Caco-2 (cell line): Measurements from ENCODE around the gene OLFML2A. TPM values are rescaled to one million over a fixed set of nuclear protein-coding genes. Genes with fewer than 3 reads are reported as not detected.

ENCODE experiments used
- BruUV-seq: library from RNA; stranded (reverse); fragments of 400-500 nt; replicated peaks from 2 replicates; lab custom pipeline; 2021; lab: Mats Ljungman, UMichigan
- CTCF ChIA-PET: fragments of 300-600 bp; sonication (Branson Sonifier 250); formaldehyde crosslinking; loops from one replicate; lab custom pipeline; 2022; ENCODE audit warnings: antibody characterized with exemption; lab: Charles Lee
- POLR2A ChIA-PET: fragments of 300-600 bp; sonication (Branson Sonifier 250); formaldehyde crosslinking; loops from one replicate; lab custom pipeline; 2022; ENCODE audit warnings: antibody characterized with exemption; lab: Charles Lee
- DNase-seq, 2 experiments: peaks; one replicate each; pipeline versions ENCODE4 v3.0.0 to v3.0.0-alpha.2; 2020 to 2022
- H3K27me3 ChIP-seq: replicated peaks from 2 replicates; pipeline ENCODE4 v1.6.0; 2011; ENCODE audit warnings: low read length; ENCODE audit not compliant: control insufficient read depth, insufficient read depth
- H3K36me3 ChIP-seq: 2 replicates; pipeline ENCODE4 v1.5.1; 2011; ENCODE audit warnings: low read length; ENCODE audit not compliant: control insufficient read depth, insufficient read depth
- H3K4me1 ChIP-seq: fragments of 250-450 bp; sonication (Bioruptor Pico); 2 replicates; pipeline ENCODE4 v1.5.1; 2020; ENCODE audit warnings: mild to moderate bottlenecking
- H3K4me3 ChIP-seq: 2 replicates; pipeline ENCODE4 v1.5.1; 2011; ENCODE audit warnings: low read depth, mild to moderate bottlenecking, control low read depth, low read length
- H3K9me3 ChIP-seq: fragments of 250-450 bp; sonication (Bioruptor Pico); 2 replicates; pipeline ENCODE4 v1.5.1; 2020; ENCODE audit warnings: mild to moderate bottlenecking, moderate library complexity
- H3K27ac Mint-ChIP-seq: one replicate; pipeline ENCODE4 v1.8.0; 2022; ENCODE audit warnings: mixed read lengths; ENCODE audit not compliant: unreplicated experiment
- H3K27me3 Mint-ChIP-seq: one replicate; pipeline ENCODE4 v1.8.0; 2022; ENCODE audit warnings: mixed read lengths; ENCODE audit not compliant: insufficient read depth, unreplicated experiment
- H3K36me3 Mint-ChIP-seq: one replicate; pipeline ENCODE4 v1.8.0; 2022; ENCODE audit warnings: mild to moderate bottlenecking, mixed read lengths; ENCODE audit not compliant: insufficient read depth, unreplicated experiment
- H3K4me1 Mint-ChIP-seq: one replicate; pipeline ENCODE4 v1.8.0; 2022; ENCODE audit warnings: low read depth, mixed read lengths; ENCODE audit not compliant: unreplicated experiment
- H3K4me3 Mint-ChIP-seq: one replicate; pipeline ENCODE4 v1.8.0; 2022; ENCODE audit warnings: mild to moderate bottlenecking, moderate library complexity, mixed read lengths; ENCODE audit not compliant: unreplicated experiment
- H3K9me3 Mint-ChIP-seq: one replicate; pipeline ENCODE4 v1.8.0; 2022; ENCODE audit warnings: mixed read lengths; ENCODE audit not compliant: unreplicated experiment
- intact Hi-C: fragments of 100-400 bp; cut with micrococcal nuclease; formaldehyde crosslinking; loops from one replicate; pipeline ENCODE4 v1.10.0; 2022; ENCODE audit not compliant: unreplicated experiment
- total RNA-seq: library from RNA; stranded (reverse); gene quantifications from 2 replicates; pipeline ENCODE4 v1.2.3, GENCODE V29; 2022
- TF ChIP-seq, protein P1 (sequence below), 2 experiments: fragments of 200-600 bp in 1 of 2; IDR thresholded peaks; 1 replicate in 1 of 2; 2 replicates in 1 of 2; pipeline versions ENCODE4 v1.5.1 to v1.8.0; 2011 to 2022; ENCODE audit warnings: antibody characterized with exemption in 1 of 2, control low read depth in 1 of 2, inconsistent platforms in 1 of 2, low read depth in 1 of 2, low read length in 1 of 2, mild to moderate bottlenecking in 1 of 2, moderate library complexity in 1 of 2; ENCODE audit not compliant: insufficient read depth in 1 of 2, severe bottlenecking in 1 of 2, unreplicated experiment in 1 of 2

Gene OLFML2A
- total RNA-seq, 1 experiment from 2014 or later, result 1.1 TPM

DNA sequence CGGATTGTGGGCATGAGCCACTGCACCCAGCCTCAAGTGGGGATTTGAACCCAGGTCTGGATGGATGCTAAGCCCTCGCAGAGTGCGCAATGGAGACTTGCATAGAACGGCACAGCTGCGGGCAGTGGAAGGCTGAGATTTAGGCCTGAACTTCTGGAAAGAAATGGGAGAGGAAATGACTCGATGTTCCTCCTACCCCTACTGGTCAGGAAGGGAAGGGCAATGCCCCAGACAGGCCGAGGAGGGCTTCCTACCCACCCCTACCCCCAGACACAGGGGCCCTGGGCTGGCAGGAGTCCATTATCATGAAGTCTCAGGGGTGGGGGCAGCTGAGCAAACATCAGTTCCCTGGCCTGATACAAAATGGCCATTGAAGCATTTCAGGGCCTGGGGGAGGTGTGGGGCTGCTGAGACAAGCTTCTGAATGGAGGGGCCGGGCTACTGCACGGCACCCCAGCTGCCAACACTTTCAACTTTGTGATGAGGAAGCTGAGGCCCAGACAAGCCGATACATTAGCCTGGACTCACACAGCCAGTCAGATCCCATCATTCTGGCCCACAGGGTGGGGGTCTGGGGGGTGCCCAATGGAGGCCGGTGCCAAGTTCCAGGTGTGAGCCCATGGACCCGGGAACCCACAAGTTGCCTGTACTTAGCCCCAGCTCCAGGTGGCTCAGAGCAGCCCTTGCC lies 62.8 kb downstream of the OLFML2A start:
- TF ChIP-seq, protein P1, sequence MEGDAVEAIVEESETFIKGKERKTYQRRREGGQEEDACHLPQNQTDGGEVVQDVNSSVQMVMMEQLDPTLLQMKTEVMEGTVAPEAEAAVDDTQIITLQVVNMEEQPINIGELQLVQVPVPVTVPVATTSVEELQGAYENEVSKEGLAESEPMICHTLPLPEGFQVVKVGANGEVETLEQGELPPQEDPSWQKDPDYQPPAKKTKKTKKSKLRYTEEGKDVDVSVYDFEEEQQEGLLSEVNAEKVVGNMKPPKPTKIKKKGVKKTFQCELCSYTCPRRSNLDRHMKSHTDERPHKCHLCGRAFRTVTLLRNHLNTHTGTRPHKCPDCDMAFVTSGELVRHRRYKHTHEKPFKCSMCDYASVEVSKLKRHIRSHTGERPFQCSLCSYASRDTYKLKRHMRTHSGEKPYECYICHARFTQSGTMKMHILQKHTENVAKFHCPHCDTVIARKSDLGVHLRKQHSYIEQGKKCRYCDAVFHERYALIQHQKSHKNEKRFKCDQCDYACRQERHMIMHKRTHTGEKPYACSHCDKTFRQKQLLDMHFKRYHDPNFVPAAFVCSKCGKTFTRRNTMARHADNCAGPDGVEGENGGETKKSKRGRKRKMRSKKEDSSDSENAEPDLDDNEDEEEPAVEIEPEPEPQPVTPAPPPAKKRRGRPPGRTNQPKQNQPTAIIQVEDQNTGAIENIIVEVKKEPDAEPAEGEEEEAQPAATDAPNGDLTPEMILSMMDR (IDR thresholded peaks at IDR 0.05; ENCODE audit: insufficient read depth in 1 of 2, low read depth in 1 of 2, low read length in 1 of 2, severe bottlenecking in 1 of 2, unreplicated experiment in 1 of 2), result peak; percentile 34 to 57
- CTCF ChIA-PET, result interaction anchor here (0.9 to 2.7 kb wide), 5 partner anchors 13 to 68 kb away, joined by 3 to 17 read pairs (median 4); partner anchors contain the start of genes OLFML2A and WDR38
- peak; percentile 42 for DNase-seq
- Mint-ChIP-seq H3K4me3 (no peak overlapping the region), H3K27ac (peak overlapping the region; percentile 51), H3K9me3 (no peaks in the 10 kb centered on the region), H3K4me1 (no peaks in the 10 kb centered on the region), H3K27me3 (no peaks in the 10 kb centered on the region), H3K36me3 (no peaks in the 10 kb centered on the region)
- no TSS peak for BruUV-seq
- no peaks in the 10 kb centered on the region for H3K36me3 ChIP-seq
- no peaks in the 10 kb centered on the region for H3K9me3 ChIP-seq
- no peak overlapping the region for H3K4me3 ChIP-seq
- 0 out of 2 replicates have a peak, but pooled peaks cover 3% of the 10 kb centered on the region for H3K4me1 ChIP-seq
- H3K27me3 ChIP-seq, result no peaks in the 10 kb centered on the region
- intact Hi-C loops, result no loop called here
- POLR2A ChIA-PET, result no interaction called here

DNA sequence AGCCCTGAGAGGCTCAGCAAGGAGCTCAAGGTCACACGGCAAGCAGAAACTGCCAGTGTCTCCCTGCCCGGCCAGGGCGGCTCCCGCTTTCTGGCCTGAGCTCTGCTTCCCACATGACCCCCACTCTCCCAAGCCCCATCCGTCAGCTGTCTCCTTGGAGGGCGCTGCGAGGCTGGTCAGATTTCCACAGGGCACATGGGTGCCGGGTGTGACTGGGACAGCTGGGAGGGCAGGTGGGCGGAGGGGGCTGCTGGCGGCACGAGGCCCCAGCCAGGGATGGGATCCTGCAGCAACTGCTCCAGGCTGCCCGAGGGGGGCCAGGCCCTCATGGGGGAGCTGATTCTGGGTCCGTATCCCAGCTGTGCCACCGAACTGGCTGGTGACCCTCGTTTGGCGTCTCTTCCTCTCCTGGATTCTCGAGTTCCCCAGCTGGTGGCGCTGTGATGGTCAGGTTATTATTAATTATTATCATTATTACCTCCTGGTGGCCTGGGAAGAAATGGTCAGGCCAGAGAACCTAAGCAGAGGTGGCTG lies 63.4 kb downstream of the OLFML2A start:
- Mint-ChIP-seq H3K9me3 (no peaks in the 10 kb centered on the region), H3K4me1 (no peaks in the 10 kb centered on the region), H3K27me3 (no peaks in the 10 kb centered on the region), H3K4me3 (no peak overlapping the region), H3K27ac (no peak overlapping the region), H3K36me3 (no peaks in the 10 kb centered on the region)
- no peaks in the 10 kb centered on the region for H3K4me1 ChIP-seq
- no peak for DNase-seq
- TF ChIP-seq, protein P1 (IDR thresholded peaks at IDR 0.05; ENCODE audit: insufficient read depth in 1 of 2, low read depth in 1 of 2, low read length in 1 of 2, severe bottlenecking in 1 of 2, unreplicated experiment in 1 of 2), result peak; percentile 18
- no peaks in the 10 kb centered on the region for H3K36me3 ChIP-seq
- intact Hi-C loops, result no loop called here
- no peaks in the 10 kb centered on the region for H3K9me3 ChIP-seq
- H3K27me3 ChIP-seq, result no peaks in the 10 kb centered on the region
- POLR2A ChIA-PET, result no interaction called here
- BruUV-seq, result no TSS peak
- CTCF ChIA-PET, result interaction anchor here (1.0 to 2.7 kb wide), 3 partner anchors 12 to 63 kb away, joined by 3 to 17 read pairs (median 4); partner anchors contain the start of genes OLFML2A and WDR38
- H3K4me3 ChIP-seq, result no peak overlapping the region

DNA sequence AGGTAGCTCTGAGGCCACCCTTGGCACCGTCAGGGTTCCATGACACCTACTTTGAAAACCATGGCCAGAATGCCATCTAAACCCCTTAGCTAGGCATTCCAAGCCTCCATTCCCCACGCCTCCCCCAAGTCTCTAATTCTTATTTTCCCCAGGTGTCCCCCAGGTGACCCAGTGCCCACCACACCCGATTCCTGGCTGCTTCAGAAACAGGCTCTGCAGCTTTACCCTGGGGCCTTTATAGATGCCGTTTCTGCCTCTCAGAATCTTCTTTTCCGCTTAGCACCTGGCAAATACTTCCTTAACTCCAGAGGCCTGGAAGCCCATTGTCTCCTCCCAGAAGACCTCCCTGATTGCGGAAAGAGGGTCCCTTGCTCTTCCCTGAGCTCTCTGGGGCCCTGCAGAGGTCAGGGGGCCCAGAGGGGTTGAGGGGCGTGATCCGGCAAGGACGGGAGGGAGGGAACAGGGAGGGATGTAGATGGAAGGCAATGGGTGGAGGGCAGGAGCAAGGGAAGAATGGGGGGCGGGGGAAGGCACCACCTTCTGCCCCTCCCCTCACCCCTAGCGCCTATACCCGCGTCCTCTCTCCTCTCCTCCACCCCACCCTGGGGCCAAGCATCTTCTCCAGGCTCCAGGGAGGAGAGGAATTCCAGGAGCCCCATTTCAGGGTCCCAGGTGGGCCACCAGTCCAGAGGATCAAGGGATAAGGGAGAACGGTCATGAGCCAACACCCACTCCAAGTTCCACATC lies 64.3 kb downstream of the OLFML2A start:
- Histone ChIP-seq H3K4me3 (no peak overlapping the region), H3K36me3 (no peaks in the 10 kb centered on the region), H3K9me3 (no peaks in the 10 kb centered on the region), H3K4me1 (no peaks in the 10 kb centered on the region), H3K27me3 (no peaks in the 10 kb centered on the region)
- TF ChIP-seq, protein P1 (IDR thresholded peaks at IDR 0.05; ENCODE audit: insufficient read depth in 1 of 2, low read depth in 1 of 2, low read length in 1 of 2, severe bottlenecking in 1 of 2, unreplicated experiment in 1 of 2), result no peak
- Mint-ChIP-seq H3K4me1 (no peaks in the 10 kb centered on the region), H3K36me3 (no peaks in the 10 kb centered on the region), H3K9me3 (no peaks in the 10 kb centered on the region), H3K27me3 (no peaks in the 10 kb centered on the region), H3K4me3 (no peak overlapping the region), H3K27ac (no peak overlapping the region)
- intact Hi-C loops, result no loop called here
- BruUV-seq, result no TSS peak
- POLR2A ChIA-PET, result interaction anchor here (0.5 to 0.6 kb wide), 2 partner anchors 11 to 30 kb away, joined by 3 read pairs; no protein-coding TSS in a partner anchor
- CTCF ChIA-PET, result interaction anchor here (1.3 to 2.7 kb wide), 2 partner anchors 11 to 64 kb away, joined by 3 to 17 read pairs; partner anchors contain the start of genes OLFML2A and WDR38
- no peak for DNase-seq
